Body of pancreas (tissue), 4 donors: ENCODE results near the gene TAGLN2.

Experiments used
- CTCF ChIP-seq, 7 experiments: fragments of 450-650 bp in 4 of 7; fragments of 200-600 bp in 3 of 7; sonication (generic) in 3 of 7; IDR thresholded peaks; one replicate each; pipeline ENCODE4 v1.5.1; 2016 to 2019; ENCODE audit warnings: antibody characterized with exemption in 7 of 7
- POLR2A ChIP-seq, 3 donors: fragments of 450-650 bp; IDR thresholded peaks; one replicate each; pipeline ENCODE4 v1.6.1; 2016; ENCODE audit warnings: antibody characterized with exemption in 3 of 3, mild to moderate bottlenecking in 2 of 3

GRCh38 chr1:159922511-159923202, 2.6 kb downstream of the TAGLN2 start:
- no peak for TF ChIP-seq CTCF (IDR thresholded peaks at IDR 0.05)
- no peak for TF ChIP-seq POLR2A (IDR thresholded peaks at IDR 0.05)
